ENCODE results near the gene BAIAP2. TPM values are rescaled to one million over a fixed set of nuclear protein-coding genes. Genes with fewer than 3 reads are reported as not detected.
"Not testable (repeated sequence)": the region's sequence is repeated elsewhere in the genome, so short reads cannot be mapped to it uniquely, and the experiment has no call there.

Gene BAIAP2
- total RNA-seq, 1 donor from 2014 or later = 4.3 TPM

DNA sequence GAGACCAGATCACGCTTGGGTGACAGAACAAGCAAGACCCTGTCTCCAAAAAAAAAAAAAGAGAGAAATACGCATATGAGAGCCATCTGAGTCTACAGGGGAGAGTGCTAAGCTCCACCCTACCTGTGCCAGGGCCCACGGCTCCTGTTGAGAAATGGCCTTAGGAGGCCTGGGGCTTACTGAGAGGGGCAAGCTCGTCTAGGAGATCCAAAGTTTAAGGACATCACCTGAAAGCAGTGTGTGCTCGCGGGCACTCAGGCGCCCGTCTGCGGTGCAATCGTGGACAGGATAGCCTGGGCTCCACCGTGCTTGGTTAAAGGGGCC, 14.5 kb upstream of the BAIAP2 start:
- Mint-ChIP-seq H3K9me3 (peaks cover 12% of the 10 kb centered on the region), H3K4me3 (no peak overlapping the region), H3K27ac (no peak overlapping the region), H3K27me3 (ENCODE audit: insufficient read depth) (peaks cover 2% of the 10 kb centered on the region), H3K36me3 (ENCODE audit: low read depth) (no peaks in the 10 kb centered on the region), H3K4me1 (ENCODE audit: low read depth) (peaks cover 36% of the 10 kb centered on the region)
- DNase-seq (ENCODE audit: low spot score) = no peak
- intact Hi-C loops (cut with micrococcal nuclease) = no loop called here

DNA sequence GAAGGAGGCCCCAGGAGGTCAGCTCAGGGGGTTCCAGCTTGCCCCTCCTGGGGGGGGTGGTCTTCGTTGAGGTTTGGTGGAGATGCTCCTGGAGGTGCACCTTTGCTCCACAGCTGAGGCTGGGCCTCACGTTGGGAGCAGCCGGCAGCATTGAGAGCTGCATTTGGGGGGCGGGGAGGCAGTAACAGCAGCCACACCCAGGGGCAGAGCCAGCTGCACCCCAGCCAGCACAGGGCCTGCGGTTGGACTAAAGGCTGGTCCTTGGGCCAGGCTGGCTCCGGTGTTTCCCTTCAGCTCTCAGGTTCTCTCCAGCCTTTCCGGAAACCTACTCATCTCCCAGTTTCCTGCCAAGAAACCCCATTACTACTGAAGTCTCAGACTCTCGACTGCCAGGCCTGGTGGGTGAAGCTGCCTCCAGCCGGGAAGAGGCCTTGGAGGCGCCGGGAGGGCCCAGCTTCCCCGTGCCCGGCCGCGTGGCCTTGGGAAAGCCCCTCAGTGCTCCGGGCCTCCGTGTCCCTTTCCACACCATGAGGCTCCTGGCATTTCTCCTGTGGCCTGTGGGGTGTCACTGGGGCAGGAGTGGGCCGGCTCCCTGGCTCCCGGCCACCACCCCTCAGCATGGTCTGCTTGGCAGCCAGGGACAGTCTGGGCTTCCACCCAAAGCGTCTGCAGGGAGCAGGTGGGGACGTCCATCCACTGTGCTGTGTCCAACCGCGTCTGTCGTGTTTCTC, 14.0 kb upstream of the BAIAP2 start:
- no peak for DNase-seq (ENCODE audit: low spot score)
- intact Hi-C loops (cut with micrococcal nuclease) = no loop called here
- Mint-ChIP-seq H3K36me3 (ENCODE audit: low read depth) (no peaks in the 10 kb centered on the region), H3K4me1 (ENCODE audit: low read depth) (peaks cover 36% of the 10 kb centered on the region), H3K27ac (no peak overlapping the region), H3K4me3 (no peak overlapping the region), H3K27me3 (ENCODE audit: insufficient read depth) (peaks cover 2% of the 10 kb centered on the region), H3K9me3 (peaks cover 9% of the 10 kb centered on the region)

DNA sequence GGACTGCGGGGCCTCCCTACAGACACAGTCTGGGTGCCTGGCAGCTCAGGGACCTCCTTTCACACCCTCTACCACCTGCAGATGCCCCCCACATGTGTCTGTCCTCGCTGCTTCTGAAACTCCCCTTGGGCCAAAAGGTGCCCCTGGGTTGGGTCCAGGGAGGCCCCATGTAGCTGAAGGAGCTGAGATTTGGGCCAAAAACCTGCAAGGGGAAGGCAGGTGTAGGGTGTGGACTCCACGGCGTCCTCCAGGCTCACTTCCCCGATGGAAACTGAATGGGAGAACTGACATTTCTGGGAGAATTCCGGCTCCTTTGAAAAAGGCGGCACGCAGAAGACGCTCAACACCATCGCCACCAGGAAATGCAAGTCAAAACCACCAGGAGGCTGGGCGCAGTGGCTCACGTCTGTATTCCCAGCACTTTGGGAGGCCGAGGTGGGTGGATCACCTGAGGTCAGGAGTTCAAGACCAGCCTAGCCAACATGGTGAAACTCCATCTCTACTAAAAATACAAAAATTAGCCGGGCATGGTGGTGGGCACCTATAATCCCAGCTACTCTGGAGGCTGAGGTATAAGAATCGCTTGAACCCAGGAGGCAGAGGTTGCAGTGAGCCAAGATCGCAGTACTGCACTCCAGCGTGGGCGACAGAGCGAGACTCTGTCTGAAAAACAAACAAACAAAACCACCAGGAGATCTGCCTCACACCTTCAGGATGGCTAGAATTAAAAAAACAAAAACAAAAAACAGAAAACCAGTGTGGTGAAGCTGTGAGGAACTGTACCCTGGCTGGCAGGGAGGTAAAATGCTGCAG, 13.2 kb upstream of the BAIAP2 start:
- intact Hi-C loops (cut with micrococcal nuclease) = no loop called here
- Mint-ChIP-seq H3K4me3 (no peak overlapping the region), H3K4me1 (ENCODE audit: low read depth) (peaks cover 33% of the 10 kb centered on the region), H3K9me3 (peaks cover 8% of the 10 kb centered on the region), H3K27ac (no peak overlapping the region), H3K36me3 (ENCODE audit: low read depth) (peaks cover under 1% of the 10 kb centered on the region), H3K27me3 (ENCODE audit: insufficient read depth) (peaks cover 6% of the 10 kb centered on the region)
- no peak for DNase-seq (ENCODE audit: low spot score)

DNA sequence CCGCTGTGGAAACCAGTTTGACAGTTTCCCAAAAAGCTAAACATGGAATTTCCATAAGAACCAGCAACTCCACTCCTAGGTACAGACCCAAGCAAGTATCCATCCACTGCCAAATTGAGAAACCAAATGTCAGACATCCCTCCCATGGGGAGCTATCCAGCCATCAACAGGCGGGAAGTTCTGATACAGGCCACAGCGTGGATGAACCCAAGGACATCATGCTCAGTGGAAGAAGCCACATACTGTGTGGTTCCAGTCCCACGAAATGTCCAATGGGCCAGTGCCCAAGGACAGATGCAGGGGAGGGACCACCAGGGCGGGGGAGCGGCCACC, 12.6 kb upstream of the BAIAP2 start:
- intact Hi-C loops (cut with micrococcal nuclease) = no loop called here
- Mint-ChIP-seq H3K4me1 (ENCODE audit: low read depth) (peaks cover 27% of the 10 kb centered on the region), H3K27me3 (ENCODE audit: insufficient read depth) (peaks cover 6% of the 10 kb centered on the region), H3K36me3 (ENCODE audit: low read depth) (peaks cover 2% of the 10 kb centered on the region), H3K4me3 (no peak overlapping the region), H3K27ac (no peak overlapping the region), H3K9me3 (peaks cover 11% of the 10 kb centered on the region)
- no peak for DNase-seq (ENCODE audit: low spot score)

DNA sequence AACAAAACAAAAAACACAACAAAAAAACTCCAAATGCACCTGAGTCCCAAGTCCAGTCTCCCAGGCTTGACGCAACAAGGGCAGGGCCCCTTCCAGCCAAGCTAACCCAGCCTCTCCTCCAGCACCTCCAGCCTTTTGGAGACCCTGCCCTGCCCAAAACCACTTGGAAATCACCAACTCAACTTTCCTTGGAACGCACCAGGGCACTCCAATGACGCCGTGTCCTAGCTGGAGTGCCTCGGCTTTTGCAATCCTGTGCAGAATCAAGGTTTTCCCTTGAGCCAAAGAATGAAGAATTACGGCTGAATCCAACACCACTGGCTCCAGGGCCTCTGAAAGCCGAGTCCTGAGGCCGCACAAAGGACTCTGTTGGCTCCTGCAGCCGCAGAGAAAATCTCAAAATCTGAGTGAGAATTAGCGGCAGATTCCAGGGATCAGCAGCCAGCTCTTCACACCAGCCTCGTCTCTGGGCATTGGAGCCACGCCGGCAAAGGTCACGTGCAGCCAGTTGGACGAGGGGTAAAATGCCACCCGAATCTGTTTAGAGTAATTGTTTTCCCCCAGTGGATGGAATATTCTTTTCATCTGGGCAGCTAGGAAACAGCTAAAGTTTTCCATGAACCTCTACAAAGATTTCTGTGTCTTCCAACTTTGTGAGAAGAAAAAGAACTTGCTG, 9.7 kb upstream of the BAIAP2 start:
- intact Hi-C loops (cut with micrococcal nuclease) = no loop called here

DNA sequence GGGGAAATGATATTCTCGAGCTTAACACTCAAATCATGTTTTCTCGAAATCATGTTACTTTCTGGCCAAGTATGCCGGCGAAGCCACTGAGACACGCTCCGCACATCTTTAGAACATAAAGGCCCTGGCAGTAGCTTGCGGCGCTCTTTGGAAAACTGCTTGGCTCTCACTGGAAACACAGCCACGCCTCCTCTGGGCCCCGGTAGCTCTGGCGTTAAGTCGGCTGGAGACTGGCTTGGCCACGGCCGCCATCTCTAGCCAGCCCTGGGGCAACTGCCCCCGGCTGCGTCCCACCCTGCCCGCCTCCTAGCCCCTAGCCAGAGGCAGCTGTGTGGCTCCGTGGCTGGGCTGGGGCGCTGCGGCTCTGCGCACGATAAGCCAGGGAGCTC, 9.2 kb upstream of the BAIAP2 start:
- intact Hi-C loops (cut with micrococcal nuclease) = no loop called here
- no peak overlapping the region for H3K4me3 Mint-ChIP-seq
- H3K9me3 Mint-ChIP-seq = peaks cover 11% of the 10 kb centered on the region
- DNase-seq (ENCODE audit: low spot score) = no peak
- H3K27me3 Mint-ChIP-seq (ENCODE audit: insufficient read depth) = peaks cover 14% of the 10 kb centered on the region
- peaks cover 5% of the 10 kb centered on the region for H3K4me1 Mint-ChIP-seq (ENCODE audit: low read depth)
- peaks cover 2% of the 10 kb centered on the region for H3K36me3 Mint-ChIP-seq (ENCODE audit: low read depth)
- no peak overlapping the region for H3K27ac Mint-ChIP-seq

More for the DNA sequence above, 9.7 kb upstream of the BAIAP2 start:
- DNase-seq (ENCODE audit: low spot score) = no peak
- Mint-ChIP-seq H3K4me1 (ENCODE audit: low read depth) (peaks cover 5% of the 10 kb centered on the region), H3K27me3 (ENCODE audit: insufficient read depth) (peaks cover 12% of the 10 kb centered on the region), H3K27ac (no peak overlapping the region), H3K4me3 (no peak overlapping the region), H3K9me3 (peaks cover 11% of the 10 kb centered on the region), H3K36me3 (ENCODE audit: low read depth) (peaks cover 2% of the 10 kb centered on the region)

DNA sequence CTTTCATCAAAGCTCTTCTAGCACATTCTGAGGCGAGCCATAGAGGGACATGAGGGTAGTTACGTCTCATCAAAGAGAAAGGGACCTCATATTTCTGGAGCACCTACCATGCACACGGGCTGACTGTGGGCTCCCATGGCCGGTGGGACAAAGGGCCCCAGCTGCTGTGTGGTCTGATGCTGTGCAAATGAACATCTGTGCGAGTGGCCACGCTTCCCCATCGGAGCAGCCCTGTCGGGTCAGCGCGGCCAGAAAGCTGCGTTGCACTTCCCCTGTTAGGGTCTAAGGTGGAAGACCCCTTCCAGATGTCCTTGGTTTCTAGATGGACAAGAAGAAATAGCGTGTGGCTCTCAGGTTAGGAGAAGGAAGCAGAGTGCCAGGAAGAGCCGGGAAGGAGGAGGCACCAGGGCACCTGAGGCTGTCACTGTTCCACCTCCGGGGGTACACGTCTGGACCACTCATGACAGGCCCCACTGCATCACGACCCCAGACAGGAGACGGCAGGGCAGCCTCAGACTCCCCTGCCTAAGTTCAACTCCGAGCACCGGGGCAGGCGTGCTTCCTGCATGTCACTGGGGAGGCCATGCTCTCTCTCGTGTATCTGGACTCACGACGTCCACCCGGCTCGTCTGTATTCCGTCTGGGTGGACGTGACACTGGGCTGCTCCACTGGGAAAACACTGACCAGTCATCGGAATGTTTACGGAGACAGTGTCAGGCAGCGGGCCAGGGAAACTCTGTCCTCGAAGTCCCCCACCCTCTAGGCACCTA, 8.5 kb upstream of the BAIAP2 start:
- Mint-ChIP-seq H3K27me3 (ENCODE audit: insufficient read depth) (peaks cover 14% of the 10 kb centered on the region), H3K4me1 (ENCODE audit: low read depth) (peaks cover 5% of the 10 kb centered on the region), H3K36me3 (ENCODE audit: low read depth) (peaks cover 2% of the 10 kb centered on the region), H3K4me3 (no peak overlapping the region), H3K27ac (no peak overlapping the region), H3K9me3 (peaks cover 11% of the 10 kb centered on the region)
- intact Hi-C loops (cut with micrococcal nuclease) = no loop called here
- no peak for DNase-seq (ENCODE audit: low spot score)

DNA sequence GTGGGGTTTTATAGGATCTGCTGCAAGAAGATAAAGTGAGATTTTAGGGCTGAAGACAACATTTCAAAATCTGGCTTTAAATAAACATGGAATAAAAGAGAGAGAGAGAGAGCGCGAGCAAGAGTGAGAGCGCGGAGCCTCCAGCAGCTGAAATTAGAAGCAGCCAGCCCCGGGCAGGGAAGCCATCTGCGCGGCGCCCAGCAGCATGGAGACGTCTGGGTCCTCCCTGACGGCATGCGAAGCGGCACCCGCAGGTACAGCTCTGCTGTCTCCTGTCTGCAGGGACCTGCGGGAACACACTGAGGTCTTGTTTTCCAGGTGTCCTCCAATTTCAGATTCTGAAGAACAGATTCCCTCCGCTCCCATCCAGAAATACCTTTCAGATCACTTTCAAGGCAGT, 7.9 kb upstream of the BAIAP2 start:
- no peak for DNase-seq (ENCODE audit: low spot score)
- peaks cover 11% of the 10 kb centered on the region for H3K9me3 Mint-ChIP-seq
- H3K27ac Mint-ChIP-seq = no peak overlapping the region
- H3K4me3 Mint-ChIP-seq = no peak overlapping the region
- intact Hi-C loops (cut with micrococcal nuclease) = no loop called here
- peaks cover 14% of the 10 kb centered on the region for H3K27me3 Mint-ChIP-seq (ENCODE audit: insufficient read depth)
- H3K4me1 Mint-ChIP-seq (ENCODE audit: low read depth) = peaks cover 5% of the 10 kb centered on the region
- peaks cover 2% of the 10 kb centered on the region for H3K36me3 Mint-ChIP-seq (ENCODE audit: low read depth)

DNA sequence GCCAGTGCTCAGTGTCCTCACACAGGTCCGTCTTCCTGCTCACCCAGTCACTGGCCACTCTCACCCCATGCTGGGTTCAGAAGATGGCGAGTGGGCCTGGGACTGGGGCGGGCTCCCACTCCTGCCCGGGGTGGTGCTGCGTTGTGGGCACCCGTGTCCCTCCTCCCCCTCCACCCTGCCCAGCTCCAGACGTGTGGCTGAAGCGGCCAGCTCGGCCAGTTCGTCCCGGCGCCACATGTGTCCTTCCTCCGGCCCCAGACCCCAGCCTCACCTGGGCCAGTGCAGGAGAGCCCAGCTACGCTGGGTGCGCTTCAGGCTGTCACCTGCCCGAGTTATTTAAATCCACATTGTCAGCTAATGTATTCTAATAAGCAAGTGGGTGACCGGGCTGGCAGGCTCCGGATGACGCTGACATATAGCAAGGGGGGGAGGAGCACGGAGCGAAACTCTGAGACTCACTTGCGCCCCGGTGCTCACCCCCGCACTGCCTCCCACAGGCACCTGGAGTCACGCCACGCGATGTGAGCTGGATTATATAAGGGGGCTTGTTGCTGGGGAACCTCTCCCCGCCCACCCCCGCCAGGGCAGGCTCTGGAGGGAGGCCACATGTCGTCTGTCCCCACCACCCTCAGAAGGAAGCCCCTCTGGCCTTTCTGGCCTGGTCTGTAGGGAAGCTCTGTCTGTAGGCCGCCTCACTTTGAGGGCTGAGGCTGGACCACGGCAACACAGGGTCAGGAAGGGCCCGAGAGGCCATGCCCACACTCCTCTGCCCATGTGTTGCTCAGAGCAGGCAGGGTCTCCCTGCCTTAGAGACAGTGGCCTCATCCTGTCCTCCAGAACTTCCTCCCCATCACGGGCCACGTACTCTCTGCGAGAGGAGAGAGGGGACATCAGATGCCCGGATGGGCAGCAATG, 7.1 kb upstream of the BAIAP2 start:
- H3K27me3 Mint-ChIP-seq (ENCODE audit: insufficient read depth) = peaks cover 14% of the 10 kb centered on the region
- DNase-seq (ENCODE audit: low spot score) = no peak
- intact Hi-C loops (cut with micrococcal nuclease) = no loop called here

DNA sequence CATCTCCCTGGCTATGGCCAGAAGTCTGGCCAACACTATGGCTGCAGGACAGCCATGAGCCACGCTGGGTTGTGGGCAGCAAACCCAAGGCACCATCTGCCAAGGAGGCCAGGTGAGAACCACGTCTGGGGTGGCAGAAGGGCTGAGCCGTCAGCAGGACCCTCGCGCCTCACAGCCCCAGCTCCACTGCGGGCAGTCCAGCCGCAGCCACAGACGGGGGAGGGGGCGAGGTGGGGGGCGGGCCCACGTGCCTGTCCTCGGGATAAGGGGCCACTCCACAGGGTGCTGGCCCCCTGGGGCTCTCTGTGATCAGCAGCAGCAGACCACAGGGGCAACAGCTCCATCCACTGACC, 6.5 kb upstream of the BAIAP2 start:
- H3K36me3 Mint-ChIP-seq (ENCODE audit: low read depth) = peaks cover 2% of the 10 kb centered on the region
- peaks cover 20% of the 10 kb centered on the region for H3K27me3 Mint-ChIP-seq (ENCODE audit: insufficient read depth)

More for the DNA sequence above, 7.1 kb upstream of the BAIAP2 start:
- H3K27ac Mint-ChIP-seq = no peak overlapping the region
- H3K4me3 Mint-ChIP-seq = no peak overlapping the region
- H3K4me1 Mint-ChIP-seq (ENCODE audit: low read depth) = peaks cover 5% of the 10 kb centered on the region
- peaks cover 11% of the 10 kb centered on the region for H3K9me3 Mint-ChIP-seq
- H3K36me3 Mint-ChIP-seq (ENCODE audit: low read depth) = peaks cover 2% of the 10 kb centered on the region

DNA sequence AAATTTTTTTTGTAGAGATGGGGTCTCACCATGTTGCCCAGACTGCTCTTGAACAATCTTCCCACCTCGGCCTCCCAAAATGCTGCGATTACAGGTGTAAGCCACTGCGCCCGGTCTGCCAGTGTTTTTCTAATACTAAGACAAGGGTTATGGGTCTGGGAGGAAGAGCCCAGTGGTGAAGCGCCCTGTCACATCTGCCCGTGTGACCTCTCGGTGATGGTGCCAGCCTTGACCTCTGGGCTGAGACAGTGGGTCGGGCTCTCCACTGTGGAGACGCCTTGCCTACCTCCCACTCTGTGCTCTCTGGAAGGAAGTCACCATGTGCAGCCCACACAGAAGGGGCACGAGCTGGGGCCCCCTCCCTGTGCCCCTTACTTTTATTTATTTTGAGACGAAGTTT, 5.1 kb upstream of the BAIAP2 start:
- H3K36me3 Mint-ChIP-seq (ENCODE audit: low read depth) = peaks cover 2% of the 10 kb centered on the region
- no peak overlapping the region for H3K4me3 Mint-ChIP-seq
- intact Hi-C loops (cut with micrococcal nuclease) = loop anchor here (5.0 to 10.0 kb wide), 2 partner anchors 38 to 195 kb away; partner anchors contain the start of genes CEP131 and CHMP6
- H3K4me1 Mint-ChIP-seq (ENCODE audit: low read depth) = peaks cover 11% of the 10 kb centered on the region
- peaks cover 28% of the 10 kb centered on the region for H3K27me3 Mint-ChIP-seq (ENCODE audit: insufficient read depth)
- DNase-seq (ENCODE audit: low spot score) = no peak
- peaks cover 11% of the 10 kb centered on the region for H3K9me3 Mint-ChIP-seq
- no peak overlapping the region for H3K27ac Mint-ChIP-seq

More for the DNA sequence above, 6.5 kb upstream of the BAIAP2 start:
- Mint-ChIP-seq H3K4me1 (ENCODE audit: low read depth) (peaks cover 9% of the 10 kb centered on the region), H3K9me3 (peaks cover 11% of the 10 kb centered on the region), H3K27ac (no peak overlapping the region), H3K4me3 (no peak overlapping the region)
- intact Hi-C loops (cut with micrococcal nuclease) = no loop called here
- DNase-seq (ENCODE audit: low spot score) = no peak

DNA sequence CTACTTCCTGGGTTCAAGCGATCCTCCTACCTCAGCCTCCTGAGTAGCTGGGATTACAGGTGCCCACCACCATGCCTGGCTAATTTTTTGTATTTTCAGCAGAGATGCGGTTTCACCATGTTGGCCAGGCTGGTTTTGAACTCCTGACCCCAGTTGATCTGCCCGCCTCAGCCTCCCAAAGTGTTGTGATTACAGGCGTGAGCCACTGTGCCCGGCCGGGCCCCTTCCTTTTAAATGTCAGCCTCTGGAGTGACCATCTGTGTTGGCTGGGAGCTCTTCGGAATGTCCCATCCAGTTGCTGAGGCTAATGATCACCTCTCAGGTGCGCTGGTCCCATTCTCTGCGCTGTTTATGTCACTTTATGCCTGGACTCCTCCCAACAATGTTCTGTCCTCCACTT, 4.6 kb upstream of the BAIAP2 start:
- H3K4me1 Mint-ChIP-seq (ENCODE audit: low read depth) = peaks cover 11% of the 10 kb centered on the region
- not testable (repeated sequence) for DNase-seq (ENCODE audit: low spot score); H3K27ac Mint-ChIP-seq; H3K4me3 Mint-ChIP-seq; H3K36me3 Mint-ChIP-seq (ENCODE audit: low read depth)
- peaks cover 11% of the 10 kb centered on the region for H3K9me3 Mint-ChIP-seq
- peaks cover 26% of the 10 kb centered on the region for H3K27me3 Mint-ChIP-seq (ENCODE audit: insufficient read depth)
- intact Hi-C loops (cut with micrococcal nuclease) = loop anchor here (5.0 to 10.0 kb wide), 2 partner anchors 38 to 194 kb away; partner anchors contain the start of genes CEP131 and CHMP6

Measured in activated T-helper 1 cell treated with anti-CD3 and anti-CD28 coated beads, Interleukin-12 subunit alpha, Interleukin-12 subunit beta, Interleukin-2, Interleukin-4 antibody, amounts not matched to agents 30 ng/mL and 10 ng/mL and 1 ng/mL, durations not matched to agents 14 hours and 24 hours and 36 hours (primary cell).